GM21360 (cell line): ENCODE data around the gene HLA-DQB1.
"Not testable (repeated sequence)": the region's sequence is repeated elsewhere in the genome, so short reads cannot be mapped to it uniquely, and the experiment has no call there.

Experiments used
- ATAC-seq: cut with Tn5 transposase; IDR thresholded peaks from one replicate; pipeline ENCODE4 v1.9.1; 2021; ENCODE audit warnings: mild to moderate bottlenecking, moderate library complexity; ENCODE audit not compliant: unreplicated experiment

HLA-DQB1 gene

GRCh38 chr6:32666420-32667300 lies at the start of gene HLA-DQB1:
HLA-DQB1 (minus strand) TSS chr6:32666657; CDS start chr6:32666607, 50 bp downstream.
- ATAC-seq, result peak; percentile 54

- no peak for ATAC-seq
Observed at GRCh38 chr6:32713241-32713640, 46.8 kb upstream of the HLA-DQB1 start.

- no peak for ATAC-seq
Observed at GRCh38 chr6:32709625-32710024, 43.2 kb upstream of the HLA-DQB1 start.

- ATAC-seq, result not testable (repeated sequence)
Observed at GRCh38 chr6:32705164-32705563, 38.7 kb upstream of the HLA-DQB1 start.

- no peak for ATAC-seq
Observed at GRCh38 chr6:32703347-32703746, 36.9 kb upstream of the HLA-DQB1 start.

- no peak for ATAC-seq
Observed at GRCh38 chr6:32700391-32701040, 34.1 kb upstream of the HLA-DQB1 start.

- no peak for ATAC-seq
Observed at GRCh38 chr6:32697031-32697430, 30.6 kb upstream of the HLA-DQB1 start.

GRCh38 chr6:32692019-32692418 lies 25.6 kb upstream of the HLA-DQB1 start:
- ATAC-seq, result no peak

GRCh38 chr6:32689531-32690501 lies 23.4 kb upstream of the HLA-DQB1 start:
- no peak for ATAC-seq

- peak; percentile 67 for ATAC-seq
Observed at GRCh38 chr6:32685603-32686002, 19.1 kb upstream of the HLA-DQB1 start.

GRCh38 chr6:32684246-32684645 lies 17.8 kb upstream of the HLA-DQB1 start:
- ATAC-seq, result no peak

GRCh38 chr6:32680055-32680454 lies 13.6 kb upstream of the HLA-DQB1 start:
- ATAC-seq, result no peak

GRCh38 chr6:32679492-32679891 lies 13.0 kb upstream of the HLA-DQB1 start:
- ATAC-seq, result no peak

GRCh38 chr6:32674123-32674522 lies 7.7 kb upstream of the HLA-DQB1 start:
- ATAC-seq, result not testable (repeated sequence)

- not testable (repeated sequence) for ATAC-seq
Observed at GRCh38 chr6:32671908-32672307, 5.5 kb upstream of the HLA-DQB1 start.

GRCh38 chr6:32669893-32670292 lies 3.4 kb upstream of the HLA-DQB1 start:
- ATAC-seq, result no peak

GRCh38 chr6:32669240-32669639 lies 2.8 kb upstream of the HLA-DQB1 start:
- ATAC-seq, result no peak

- peak; percentile 57 for ATAC-seq
Observed at GRCh38 chr6:32668226-32668747, 1.8 kb upstream of the HLA-DQB1 start.

GRCh38 chr6:32665661-32666060 lies 796 bp downstream of the HLA-DQB1 start:
- ATAC-seq, result no peak

- ATAC-seq, result no peak
Observed at GRCh38 chr6:32664827-32665362, 1.6 kb downstream of the HLA-DQB1 start.
